Ascending aorta (tissue), 2 donors: ENCODE results near the gene COTL1. TPM values are rescaled to one million over a fixed set of nuclear protein-coding genes. Genes with fewer than 3 reads are reported as not detected.

Experiments used
- DNase-seq, 2 donors: peaks; one replicate each; pipeline ENCODE4 v3.0.0-alpha.2; 2019; ENCODE audit warnings: low spot score in 2 of 2
- H3K27ac ChIP-seq, 2 donors: fragments of 200-600 bp; sonication (generic); one replicate each; pipeline ENCODE4 v1.5.1; 2016 to 2017; ENCODE audit warnings: mild to moderate bottlenecking in 1 of 2
- H3K27me3 ChIP-seq: fragments of 200-600 bp; sonication (generic); one replicate; pipeline ENCODE4 v1.5.1; 2017
- H3K36me3 ChIP-seq, 2 donors: fragments of 200-600 bp; sonication (generic); one replicate each; pipeline ENCODE4 v1.5.1; 2016
- H3K4me1 ChIP-seq, 2 donors: fragments of 200-600 bp; sonication (generic); one replicate each; pipeline ENCODE4 v1.5.1; 2016 to 2017; ENCODE audit warnings: mild to moderate bottlenecking in 1 of 2
- H3K4me3 ChIP-seq, 2 donors: fragments of 200-600 bp; sonication (generic); one replicate each; pipeline ENCODE4 v1.5.1; 2016 to 2017; ENCODE audit warnings: mild to moderate bottlenecking in 1 of 2
- H3K9me3 ChIP-seq, 2 donors: fragments of 200-600 bp; sonication (generic); one replicate each; pipeline ENCODE4 v1.5.1; 2016
- CTCF ChIP-seq, 3 experiments: fragments of 200-600 bp in 2 of 3; fragments of 450-650 bp in 1 of 3; sonication (generic) in 2 of 3; IDR thresholded peaks; one replicate each; pipeline ENCODE4 v1.5.1; 2016 to 2019; ENCODE audit warnings: antibody characterized with exemption in 3 of 3, mild to moderate bottlenecking in 1 of 3, moderate library complexity in 1 of 3
- intact Hi-C: fragments of 100-400 bp; cut with DNase I; formaldehyde crosslinking; loops from one replicate; pipeline ENCODE4 v1.15.1; 2023
- total RNA-seq: library from RNA; depleted of rRNA; stranded (reverse); fragments of >200 nt; gene quantifications from one replicate; pipeline ENCODE4 v1.1.0, GENCODE V29; 2016

The COTL1 gene
- total RNA-seq, 1 donor from 2014 or later: 120 TPM

DNA sequence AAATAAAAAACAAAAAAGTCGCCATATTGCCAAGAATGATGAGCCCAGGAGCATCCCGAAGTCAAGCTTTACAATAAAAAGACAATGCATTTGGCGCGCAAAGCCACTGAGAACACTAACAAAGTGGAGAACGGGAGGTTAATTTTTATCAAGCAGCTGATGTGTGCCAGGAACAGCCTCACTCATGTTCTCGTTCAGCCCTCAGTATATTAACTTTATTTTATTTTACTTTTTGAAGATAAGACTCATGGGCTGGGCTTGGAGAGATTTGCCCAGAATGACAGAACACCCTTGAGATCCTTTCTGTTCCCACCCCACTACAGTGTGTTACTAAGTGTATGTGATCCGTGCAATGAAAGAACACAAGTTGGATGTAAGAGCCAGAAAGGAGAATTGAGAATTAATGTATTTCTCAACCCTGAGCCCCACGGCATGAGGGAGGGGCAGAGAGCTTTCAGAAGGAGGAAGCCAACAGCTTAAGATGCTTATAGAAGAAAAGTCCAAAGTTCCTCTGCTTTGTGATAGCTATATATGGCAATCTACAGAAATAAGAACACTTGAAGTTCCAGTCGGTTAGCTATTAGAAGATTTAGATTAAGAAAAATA, 48.4 kb downstream of the COTL1 start:
- intact Hi-C loops: no loop called here
- Histone ChIP-seq H3K36me3 (no peaks in the 10 kb centered on the region), H3K9me3 (no peaks in the 10 kb centered on the region), H3K27me3 (no peaks in the 10 kb centered on the region), H3K4me1 (no peaks in the 10 kb centered on the region), H3K27ac (no peak overlapping the region), H3K4me3 (no peak overlapping the region)
- no peak for DNase-seq
- no peak for TF ChIP-seq CTCF (IDR thresholded peaks at IDR 0.05)

DNA sequence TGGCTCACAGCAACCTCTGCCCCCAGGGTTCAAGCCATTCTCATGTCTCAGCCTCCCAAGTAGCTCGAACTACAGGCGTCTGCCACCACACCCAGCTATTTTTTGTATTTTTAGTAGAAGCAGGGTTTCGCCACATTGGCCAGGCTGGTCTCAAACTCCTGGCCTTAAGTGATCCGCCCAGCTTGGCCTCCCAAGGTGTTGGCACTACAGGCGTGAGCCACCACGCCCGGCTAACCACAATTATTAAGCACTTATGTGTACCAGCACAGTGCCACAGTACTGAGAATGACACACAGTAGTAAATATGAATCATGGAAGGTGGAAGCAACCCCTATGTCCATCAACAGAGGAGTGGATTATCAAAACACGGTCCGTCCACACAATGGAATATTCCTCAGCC, 49.8 kb downstream of the COTL1 start:
- Histone ChIP-seq H3K4me1 (no peaks in the 10 kb centered on the region), H3K4me3 (no peak overlapping the region), H3K36me3 (no peaks in the 10 kb centered on the region), H3K27ac (no peak overlapping the region), H3K9me3 (no peaks in the 10 kb centered on the region), H3K27me3 (no peaks in the 10 kb centered on the region)
- TF ChIP-seq CTCF (IDR thresholded peaks at IDR 0.05): no peak
- intact Hi-C loops: no loop called here
- DNase-seq: no peak

DNA sequence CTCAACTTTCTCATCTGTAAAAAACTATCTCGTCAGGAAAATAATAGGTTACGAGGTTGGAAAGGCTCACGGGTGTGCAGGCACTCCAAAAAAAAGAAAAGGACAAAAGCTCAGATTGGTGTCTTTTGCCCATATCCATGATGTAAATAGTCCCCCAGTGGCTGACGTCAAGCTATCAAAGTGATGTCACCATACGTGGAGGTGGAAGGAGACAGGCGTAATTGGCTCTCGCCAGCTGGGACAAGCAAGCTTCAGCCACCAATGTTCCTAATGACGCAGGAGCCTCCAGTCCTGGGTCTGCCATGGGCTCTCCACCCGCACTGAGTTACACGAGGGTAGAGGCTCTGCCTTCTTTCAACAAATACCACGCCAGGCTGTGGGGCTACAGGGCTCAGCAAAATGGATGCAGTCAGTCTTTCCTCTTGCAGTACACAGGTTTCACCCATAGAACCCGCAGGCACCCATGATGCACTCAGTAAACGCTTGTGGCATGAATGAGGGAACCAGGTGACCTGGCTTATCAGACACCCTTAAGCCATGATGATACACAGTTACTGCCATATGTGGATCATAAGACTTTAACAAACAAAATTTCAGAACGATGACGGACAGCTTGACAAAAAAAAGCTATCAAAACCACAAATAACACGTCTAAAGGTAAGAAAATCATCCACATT, 50.5 kb downstream of the COTL1 start:
- no peaks in the 10 kb centered on the region for H3K4me1 ChIP-seq
- no peak for TF ChIP-seq CTCF (IDR thresholded peaks at IDR 0.05)
- no peak overlapping the region for H3K27ac ChIP-seq
- H3K4me3 ChIP-seq: no peak overlapping the region
- no peaks in the 10 kb centered on the region for H3K27me3 ChIP-seq
- intact Hi-C loops: no loop called here
- DNase-seq: no peak
- H3K36me3 ChIP-seq: no peaks in the 10 kb centered on the region
- no peaks in the 10 kb centered on the region for H3K9me3 ChIP-seq

- H3K36me3 ChIP-seq: no peaks in the 10 kb centered on the region
- H3K4me3 ChIP-seq: no peak overlapping the region
- intact Hi-C loops: no loop called here
- DNase-seq: no peak
- H3K4me1 ChIP-seq: no peaks in the 10 kb centered on the region
- TF ChIP-seq CTCF (IDR thresholded peaks at IDR 0.05): no peak
- H3K27ac ChIP-seq: no peak overlapping the region
- no peaks in the 10 kb centered on the region for H3K27me3 ChIP-seq
- H3K9me3 ChIP-seq: no peaks in the 10 kb centered on the region
These were observed 51.2 kb downstream of the COTL1 start for GRCh38 chr16:84566545-84567257.

GRCh38 chr16:84565669-84566495, 52.0 kb downstream of the COTL1 start:
- Histone ChIP-seq H3K4me1 (no peaks in the 10 kb centered on the region), H3K4me3 (no peak overlapping the region), H3K9me3 (no peaks in the 10 kb centered on the region), H3K27ac (no peak overlapping the region), H3K36me3 (no peaks in the 10 kb centered on the region), H3K27me3 (no peaks in the 10 kb centered on the region)
- no peak for TF ChIP-seq CTCF (IDR thresholded peaks at IDR 0.05)
- intact Hi-C loops: no loop called here
- no peak for DNase-seq
